ENCODE data around the gene DAAM1. TPM values are rescaled to one million over a fixed set of nuclear protein-coding genes. Genes with fewer than 3 reads are reported as not detected.

The DAAM1 gene
- total and polyA plus RNA-seq, 2 donors (not counting 1 experiment from before 2014, with no cell fraction given) = 11.2 to 34.3 TPM

- DNase-seq = no peak
- intact Hi-C loops (cut with micrococcal nuclease) = no loop called here
- Histone ChIP-seq H3K36me3 (replicated peaks in 1 of 2; ENCODE audit: control extremely low read depth in 1 of 2, control insufficient read depth in 1 of 2, extremely low read depth in 1 of 2, insufficient read depth in 2 of 2, low read length in 1 of 2) (no peaks in the 10 kb centered on the region), H3K27ac (ENCODE audit: low read length in 2 of 2) (no peak overlapping the region), H3K79me2 (ENCODE audit: control insufficient read depth, insufficient read depth, low read length) (no peaks in the 10 kb centered on the region), H3K4me2 (replicated peaks; ENCODE audit: low read depth, low read length, poor library complexity, severe bottlenecking) (no peak overlapping the region), H3K9ac (ENCODE audit: low read length) (no peak overlapping the region), H3K27me3 (replicated peaks in 1 of 4; ENCODE audit: control extremely low read depth in 1 of 4, control insufficient read depth in 3 of 4, insufficient read depth in 4 of 4, low read length in 3 of 4) (no peaks in the 10 kb centered on the region), H4K20me1 (ENCODE audit: control insufficient read depth, insufficient read depth, low read length, poor library complexity, severe bottlenecking) (no peaks in the 10 kb centered on the region), H3K9me3 (ENCODE audit: control extremely low read depth in 1 of 3, control insufficient read depth in 2 of 3, insufficient read depth in 1 of 3, low read length in 2 of 3) (no peaks in the 10 kb centered on the region), H2AFZ (ENCODE audit: insufficient read depth, low read depth, low read length, poor library complexity, severe bottlenecking) (no peak overlapping the region), H3K4me3 (ENCODE audit: control extremely low read depth in 1 of 5, extremely low read depth in 1 of 5, insufficient read depth in 1 of 5, low read depth in 2 of 5, low read length in 4 of 5) (no peak overlapping the region), H3K4me1 (ENCODE audit: control insufficient read depth in 2 of 2, insufficient read depth in 2 of 2, low read length in 2 of 2) (peaks cover 0 to 4% of the 10 kb centered on the region in 2 donors)
- no peak for ATAC-seq (ENCODE audit: low read depth)
- CTCF ChIA-PET = no interaction called here
- WGBS (ENCODE audit: insufficient coverage) = no CpG with 5 or more reads among the region's 1 CpG
- POLR2A ChIA-PET = no interaction called here
- Mint-ChIP-seq H3K4me3 (no peak overlapping the region), H3K9me3 (ENCODE audit: insufficient read depth) (no peaks in the 10 kb centered on the region), H3K4me1 (peaks cover 46% of the 10 kb centered on the region), H3K27me3 (no peaks in the 10 kb centered on the region), H3K27ac (no peak overlapping the region)
- TF ChIP-seq EZH2 (IDR thresholded peaks at IDR 0.05; ENCODE audit: borderline replicate concordance, insufficient read depth, low read depth, low read length, poor library complexity, severe bottlenecking) = no peak
- TF ChIP-seq CTCF (IDR thresholded peaks at IDR 0.05) = no peak
These were observed 120.2 kb downstream of the DAAM1 start for GRCh38 chr14:59308673-59309072.

GRCh38 chr14:59309291-59309900 is 120.9 kb downstream of the DAAM1 start:
- H2AFZ ChIP-seq (ENCODE audit: insufficient read depth, low read depth, low read length, poor library complexity, severe bottlenecking) = no peak overlapping the region
- H3K27me3 ChIP-seq (replicated peaks in 1 of 4; ENCODE audit: control extremely low read depth in 1 of 4, control insufficient read depth in 3 of 4, insufficient read depth in 4 of 4, low read length in 3 of 4) = no peaks in the 10 kb centered on the region
- no peak for ATAC-seq (ENCODE audit: low read depth)
- no peak overlapping the region for H3K9ac ChIP-seq (ENCODE audit: low read length)
- WGBS (ENCODE audit: insufficient coverage) = 70% methylated on average over 5 of the region's 7 CpGs
- H3K4me1 ChIP-seq (ENCODE audit: control insufficient read depth in 2 of 2, insufficient read depth in 2 of 2, low read length in 2 of 2) = peaks cover 0 to 4% of the 10 kb centered on the region in 2 donors
- no peak overlapping the region for H3K27ac ChIP-seq (ENCODE audit: low read length in 2 of 2)
- H3K4me2 ChIP-seq (replicated peaks; ENCODE audit: low read depth, low read length, poor library complexity, severe bottlenecking) = no peak overlapping the region
- no peaks in the 10 kb centered on the region for H3K79me2 ChIP-seq (ENCODE audit: control insufficient read depth, insufficient read depth, low read length)
- H3K36me3 ChIP-seq (replicated peaks in 1 of 2; ENCODE audit: control extremely low read depth in 1 of 2, control insufficient read depth in 1 of 2, extremely low read depth in 1 of 2, insufficient read depth in 2 of 2, low read length in 1 of 2) = no peaks in the 10 kb centered on the region
- CTCF ChIA-PET = no interaction called here
- TF ChIP-seq EZH2 (IDR thresholded peaks at IDR 0.05; ENCODE audit: borderline replicate concordance, insufficient read depth, low read depth, low read length, poor library complexity, severe bottlenecking) (no peak), CTCF (IDR thresholded peaks at IDR 0.05) (no peak)
- no peaks in the 10 kb centered on the region for H3K9me3 ChIP-seq (ENCODE audit: control extremely low read depth in 1 of 3, control insufficient read depth in 2 of 3, insufficient read depth in 1 of 3, low read length in 2 of 3)
- intact Hi-C loops (cut with micrococcal nuclease) = no loop called here
- H3K4me3 ChIP-seq (ENCODE audit: control extremely low read depth in 1 of 5, extremely low read depth in 1 of 5, insufficient read depth in 1 of 5, low read depth in 2 of 5, low read length in 4 of 5) = no peak overlapping the region
- DNase-seq = no peak
- POLR2A ChIA-PET = no interaction called here
- no peak overlapping the region for H3K4me3 Mint-ChIP-seq
- peaks cover 43% of the 10 kb centered on the region for H3K4me1 Mint-ChIP-seq
- H3K27me3 Mint-ChIP-seq = no peaks in the 10 kb centered on the region
- H3K27ac Mint-ChIP-seq = no peak overlapping the region
- H4K20me1 ChIP-seq (ENCODE audit: control insufficient read depth, insufficient read depth, low read length, poor library complexity, severe bottlenecking) = no peaks in the 10 kb centered on the region
- H3K9me3 Mint-ChIP-seq (ENCODE audit: insufficient read depth) = no peaks in the 10 kb centered on the region
